ENCODE measurements around the gene SMAD6.
"Not testable (repeated sequence)": the region's sequence is repeated elsewhere in the genome, so short reads cannot be mapped to it uniquely, and the experiment has no call there.

SMAD6 gene

GRCh38 chr15:66826507-66826906 is 124.5 kb downstream of the SMAD6 start:
- Histone ChIP-seq H4K20me1 (ENCODE audit: insufficient read depth, low read length, poor library complexity, severe bottlenecking) (no peaks in the 10 kb centered on the region), H3K9ac (ENCODE audit: low read depth, low read length, poor library complexity, severe bottlenecking) (no peak overlapping the region), H3K79me2 (ENCODE audit: insufficient read depth, low read length) (no peaks in the 10 kb centered on the region), H2AFZ (ENCODE audit: low read length) (no peak overlapping the region), H3K4me2 (ENCODE audit: low read depth, low read length, poor library complexity, severe bottlenecking) (no peak overlapping the region), H3K27me3 (ENCODE audit: insufficient read depth, low read length, poor library complexity, severe bottlenecking) (no peaks in the 10 kb centered on the region), H3K4me1 (ENCODE audit: insufficient read depth, low read length, poor library complexity, severe bottlenecking) (no peaks in the 10 kb centered on the region), H3K9me3 (ENCODE audit: insufficient read depth, low read depth, low read length) (no peaks in the 10 kb centered on the region), H3K4me3 (ENCODE audit: low read length, poor library complexity, severe bottlenecking) (no peak overlapping the region), H3F3A (ENCODE audit: low read depth) (no peaks in the 10 kb centered on the region), H3K9me2 (replicated peaks; ENCODE audit: low read depth, low read length) (no peaks in the 10 kb centered on the region), H3K36me3 (ENCODE audit: insufficient read depth, low read length) (no peaks in the 10 kb centered on the region)
- TF ChIP-seq CTCF (conservative IDR thresholded peaks at IDR 0.05; ENCODE audit: low read length) (no peak), EZH2phosphoT487 (IDR thresholded peaks at IDR 0.05; ENCODE audit: borderline replicate concordance) (no peak)

GRCh38 chr15:66827039-66827697 is 125.1 kb downstream of the SMAD6 start:
- Histone ChIP-seq H3K4me3 (ENCODE audit: low read length, poor library complexity, severe bottlenecking) (no peak overlapping the region), H3K9ac (ENCODE audit: low read depth, low read length, poor library complexity, severe bottlenecking) (no peak overlapping the region), H3K4me1 (ENCODE audit: insufficient read depth, low read length, poor library complexity, severe bottlenecking) (no peaks in the 10 kb centered on the region), H2AFZ (ENCODE audit: low read length) (no peak overlapping the region), H3K9me2 (replicated peaks; ENCODE audit: low read depth, low read length) (no peaks in the 10 kb centered on the region), H3K9me3 (ENCODE audit: insufficient read depth, low read depth, low read length) (no peaks in the 10 kb centered on the region), H3K79me2 (ENCODE audit: insufficient read depth, low read length) (no peaks in the 10 kb centered on the region), H3K4me2 (ENCODE audit: low read depth, low read length, poor library complexity, severe bottlenecking) (no peak overlapping the region), H4K20me1 (ENCODE audit: insufficient read depth, low read length, poor library complexity, severe bottlenecking) (no peaks in the 10 kb centered on the region), H3F3A (ENCODE audit: low read depth) (no peaks in the 10 kb centered on the region), H3K27me3 (ENCODE audit: insufficient read depth, low read length, poor library complexity, severe bottlenecking) (no peaks in the 10 kb centered on the region), H3K36me3 (ENCODE audit: insufficient read depth, low read length) (no peaks in the 10 kb centered on the region)
- TF ChIP-seq EZH2phosphoT487 (IDR thresholded peaks at IDR 0.05; ENCODE audit: borderline replicate concordance), result no peak

GRCh38 chr15:66827698-66828055 is 125.6 kb downstream of the SMAD6 start:
- Histone ChIP-seq H3K9ac (ENCODE audit: low read depth, low read length, poor library complexity, severe bottlenecking) (no peak overlapping the region), H3K4me1 (ENCODE audit: insufficient read depth, low read length, poor library complexity, severe bottlenecking) (no peaks in the 10 kb centered on the region), H2AFZ (ENCODE audit: low read length) (no peak overlapping the region), H3K27me3 (ENCODE audit: insufficient read depth, low read length, poor library complexity, severe bottlenecking) (no peaks in the 10 kb centered on the region), H3K36me3 (ENCODE audit: insufficient read depth, low read length) (no peaks in the 10 kb centered on the region), H3K9me3 (ENCODE audit: insufficient read depth, low read depth, low read length) (no peaks in the 10 kb centered on the region), H3K9me2 (replicated peaks; ENCODE audit: low read depth, low read length) (no peaks in the 10 kb centered on the region), H3F3A (ENCODE audit: low read depth) (no peaks in the 10 kb centered on the region), H4K20me1 (ENCODE audit: insufficient read depth, low read length, poor library complexity, severe bottlenecking) (no peaks in the 10 kb centered on the region), H3K79me2 (ENCODE audit: insufficient read depth, low read length) (no peaks in the 10 kb centered on the region), H3K4me3 (ENCODE audit: low read length, poor library complexity, severe bottlenecking) (no peak overlapping the region), H3K4me2 (ENCODE audit: low read depth, low read length, poor library complexity, severe bottlenecking) (no peak overlapping the region)
- TF ChIP-seq EZH2phosphoT487 (IDR thresholded peaks at IDR 0.05; ENCODE audit: borderline replicate concordance) (no peak), CTCF (conservative IDR thresholded peaks at IDR 0.05; ENCODE audit: low read length) (no peak)

GRCh38 chr15:66828817-66829541 is 126.9 kb downstream of the SMAD6 start:
- not testable (repeated sequence) for H4K20me1 ChIP-seq (ENCODE audit: insufficient read depth, low read length, poor library complexity, severe bottlenecking)

More at GRCh38 chr15:66828817-66829541, 126.9 kb downstream of the SMAD6 start:
- H2AFZ ChIP-seq (ENCODE audit: low read length); H3K36me3 ChIP-seq (ENCODE audit: insufficient read depth, low read length); H3K9ac ChIP-seq (ENCODE audit: low read depth, low read length, poor library complexity, severe bottlenecking); H3K4me3 ChIP-seq (ENCODE audit: low read length, poor library complexity, severe bottlenecking); H3K4me2 ChIP-seq (ENCODE audit: low read depth, low read length, poor library complexity, severe bottlenecking); H3K9me2 ChIP-seq (replicated peaks; ENCODE audit: low read depth, low read length); H3K4me1 ChIP-seq (ENCODE audit: insufficient read depth, low read length, poor library complexity, severe bottlenecking); H3F3A ChIP-seq (ENCODE audit: low read depth); H3K9me3 ChIP-seq (ENCODE audit: insufficient read depth, low read depth, low read length); H3K27me3 ChIP-seq (ENCODE audit: insufficient read depth, low read length, poor library complexity, severe bottlenecking); H3K79me2 ChIP-seq (ENCODE audit: insufficient read depth, low read length): not testable (repeated sequence)
